SK-N-SH (cell line): ENCODE data around the gene WNT1. TPM values are rescaled to one million over a fixed set of nuclear protein-coding genes. Genes with fewer than 3 reads are reported as not detected.
A peak's percentile ranks its signal among the peaks of the same experiment; 100 is the strongest.

ENCODE experiments used
- CTCF ChIA-PET: fragments of 300-600, 350-600 bp; formaldehyde crosslinking; extraction: SDS; loops from one replicate; lab custom pipeline; 2021; lab: Yijun Ruan, JAX
- POLR2A ChIA-PET: fragments of 350-600 bp; sonication (Branson Sonifier 250); formaldehyde crosslinking; extraction: SDS; loops from one replicate; lab custom pipeline; 2020; ENCODE audit warnings: antibody characterized with exemption, inconsistent platforms; lab: Yijun Ruan, JAX
- DNase-seq: peaks from one replicate; pipeline ENCODE4 v3.0.0; 2012
- H2AFZ ChIP-seq: fragments of 200-600 bp; sonication (generic); 2 replicates; pipeline ENCODE4 v1.8.1; 2016; ENCODE audit warnings: antibody characterized with exemption, mild to moderate bottlenecking, low read depth
- H3F3A ChIP-seq: fragments of 200-600 bp; sonication (generic); replicated peaks from 2 replicates; pipeline ENCODE3; 2016; ENCODE audit warnings: antibody characterized with exemption, mild to moderate bottlenecking; ENCODE audit not compliant: insufficient read depth
- H3K27ac ChIP-seq, 2 experiments: fragments of 200-500 bp in 1 of 2; fragments of 200-600 bp in 1 of 2; sonication (Bioruptor generic) in 1 of 2; sonication (generic), shearing (Covaris generic) in 1 of 2; 2 replicates each; pipeline versions ENCODE4 v1.5.1 to v1.6.1; 2014 to 2016; ENCODE audit warnings: low read depth in 2 of 2, inconsistent platforms in 1 of 2, low read length in 1 of 2, mild to moderate bottlenecking in 1 of 2, mixed read lengths in 1 of 2
- H3K27me3 ChIP-seq: fragments of 200-600 bp; sonication (generic), shearing (Covaris generic); 2 replicates; pipeline ENCODE4 v1.6.1; 2016; ENCODE audit warnings: mixed run types; ENCODE audit not compliant: insufficient read depth
- H3K36me3 ChIP-seq, 2 experiments: fragments of 200-500 bp in 1 of 2; fragments of 200-600 bp in 1 of 2; sonication (Bioruptor generic) in 1 of 2; sonication (generic) in 1 of 2; replicated peaks in 1 of 2; 2 replicates each; pipeline versions ENCODE3 to v1.5.1; 2014 to 2016; ENCODE audit warnings: low read length in 1 of 2, mild to moderate bottlenecking in 1 of 2; ENCODE audit not compliant: insufficient read depth in 2 of 2, control insufficient read depth in 1 of 2
- H3K4me1 ChIP-seq, 2 experiments: fragments of 200-500 bp in 1 of 2; fragments of 200-600 bp in 1 of 2; sonication (Bioruptor generic) in 1 of 2; sonication (generic), shearing (Covaris generic) in 1 of 2; 2 replicates each; pipeline versions ENCODE4 v1.5.1 to v1.6.1; 2014 to 2016; ENCODE audit warnings: low read depth in 1 of 2, low read length in 1 of 2, mixed run types in 1 of 2; ENCODE audit not compliant: insufficient read depth in 2 of 2, control insufficient read depth in 1 of 2
- H3K4me2 ChIP-seq: fragments of 200-600 bp; sonication (generic), shearing (Covaris generic); 2 replicates; pipeline ENCODE4 v1.6.1; 2017; ENCODE audit warnings: mixed run types
- H3K4me3 ChIP-seq, 2 experiments: fragments of 200-500 bp in 1 of 2; fragments of 200-600 bp in 1 of 2; sonication (Bioruptor generic) in 1 of 2; sonication (generic), shearing (Covaris generic) in 1 of 2; 2 replicates each; pipeline versions ENCODE4 v1.5.1 to v1.8.1; 2014 to 2016; ENCODE audit warnings: low read depth in 2 of 2, inconsistent platforms in 1 of 2, low read length in 1 of 2, mild to moderate bottlenecking in 1 of 2, mixed read lengths in 1 of 2, moderate library complexity in 1 of 2
- H3K79me2 ChIP-seq: fragments of 200-600 bp; sonication (generic); 2 replicates; pipeline ENCODE4 v1.8.1; 2017; ENCODE audit warnings: mild to moderate bottlenecking; ENCODE audit not compliant: insufficient read depth
- H3K9ac ChIP-seq: fragments of 200-600 bp; sonication (generic); 2 replicates; pipeline ENCODE4 v1.6.1; 2017; ENCODE audit warnings: mixed run types
- H3K9me2 ChIP-seq: fragments of 200-600 bp; sonication (generic); 2 replicates; pipeline ENCODE4 v1.6.1; 2017; ENCODE audit warnings: mixed run types
- H3K9me3 ChIP-seq: fragments of 200-600 bp; sonication (generic); 2 replicates; pipeline ENCODE4 v1.6.1; 2017; ENCODE audit warnings: mixed run types, mild to moderate bottlenecking, moderate library complexity
- H4K20me1 ChIP-seq: fragments of 200-600 bp; sonication (generic); 2 replicates; pipeline ENCODE4 v1.6.1; 2017; ENCODE audit warnings: mild to moderate bottlenecking, mixed run types; ENCODE audit not compliant: insufficient read depth
- CHD2 ChIP-seq: fragments of 150-350 bp; IDR thresholded peaks from 2 replicates; pipeline ENCODE4 v1.6.1; 2018; ENCODE audit warnings: low read length; ENCODE audit not compliant: partially characterized antibody
- ELF1 ChIP-seq: IDR thresholded peaks from 2 replicates; pipeline ENCODE4 v1.4.0; 2012
- EZH2phosphoT487 ChIP-seq: fragments of 200-600 bp; sonication (generic); IDR thresholded peaks from 2 replicates; pipeline ENCODE4 v1.6.1; 2017; ENCODE audit warnings: low read depth, mixed run types, mild to moderate bottlenecking, antibody characterized with exemption, moderate library complexity, borderline replicate concordance
- FOSL2 ChIP-seq: IDR thresholded peaks from 2 replicates; pipeline ENCODE4 v1.4.0; 2012; ENCODE audit warnings: low read depth, mild to moderate bottlenecking, moderate library complexity, borderline replicate concordance
- GATA2 ChIP-seq: sonication (generic); formaldehyde crosslinking; IDR thresholded peaks from 2 replicates; pipeline ENCODE4 v1.5.0; 2020; ENCODE audit warnings: mild to moderate bottlenecking, missing genetic modification reagents
- IRF3 ChIP-seq: fragments of 150-350 bp; IDR thresholded peaks from 2 replicates; pipeline ENCODE4 v1.6.1; 2016; ENCODE audit warnings: mild to moderate bottlenecking, low read depth, low read length
- MXI1 ChIP-seq: IDR thresholded peaks from 2 replicates; pipeline ENCODE4 v1.6.1; 2012; ENCODE audit warnings: mild to moderate bottlenecking, low read depth, low read length, improper control_type of control experiment
- NFIC ChIP-seq: IDR thresholded peaks from 2 replicates; pipeline ENCODE4 v1.4.0; 2012; ENCODE audit warnings: borderline replicate concordance
- NRF1 ChIP-seq: IDR thresholded peaks from 2 replicates; pipeline ENCODE4 v1.6.1; 2012; ENCODE audit warnings: low read depth, mild to moderate bottlenecking, low read length
- RFX5 ChIP-seq: IDR thresholded peaks from 2 replicates; pipeline ENCODE4 v1.6.1; 2012; ENCODE audit warnings: mild to moderate bottlenecking, improper control_type of control experiment, low read length
- TAF1 ChIP-seq: IDR thresholded peaks from 2 replicates; pipeline ENCODE4 v1.6.1; 2012; ENCODE audit warnings: low read depth, mild to moderate bottlenecking, low read length, moderate library complexity, borderline replicate concordance
- USF2 ChIP-seq: fragments of 150-350 bp; IDR thresholded peaks from 2 replicates; pipeline ENCODE4 v1.6.1; 2017; ENCODE audit warnings: antibody characterized with exemption, low read length, low read depth, borderline replicate concordance
- YY1 ChIP-seq: IDR thresholded peaks from 2 replicates; pipeline ENCODE4 v1.4.0; 2012; ENCODE audit warnings: low read depth, mild to moderate bottlenecking
- WGBS: methylation state at CpG from one replicate; pipeline ENCODE4 v1.1.6; 2017; ENCODE audit warnings: low lambda C conversion rate; 5-methylcytosine and 5-hydroxymethylcytosine counted together
- polyA plus RNA-seq, 3 experiments: library from polyadenylated mRNA; depleted of rRNA; stranded (reverse); fragments of >200 nt; gene quantifications; 2 replicates each; pipeline ENCODE4 v1.2.3, GENCODE V29; 2012
- TF ChIP-seq, protein P1 (sequence below): IDR thresholded peaks from 2 replicates; pipeline ENCODE4; 2012

Gene WNT1
- polyA plus RNA-seq, 1 of the 3 experiments (the other 2 are of a cell fraction): not detected

DNA sequence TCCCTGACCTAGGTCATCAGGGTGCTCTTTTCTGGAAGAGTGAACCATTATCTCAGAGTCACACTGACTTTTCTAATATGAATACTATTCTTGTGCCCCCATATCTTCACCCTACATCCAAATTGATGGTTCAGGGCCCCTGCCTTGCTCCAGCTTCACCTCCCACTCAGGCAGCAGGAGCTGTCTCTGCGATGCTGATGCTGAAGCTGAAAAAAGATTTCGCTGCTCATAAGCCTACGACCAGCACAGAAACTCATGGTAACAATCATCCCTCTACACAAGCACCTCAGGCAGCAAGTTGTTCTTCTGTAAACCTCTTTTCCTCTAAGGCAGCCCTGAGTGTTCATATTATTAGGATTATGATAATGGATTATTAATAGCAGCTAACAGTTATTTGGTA lies 24.1 kb upstream of the WNT1 start:
- Histone ChIP-seq H3K27me3 (no peaks in the 10 kb centered on the region), H3K9ac (no peak overlapping the region), H3K4me3 (no peak overlapping the region), H3K9me2 (no peaks in the 10 kb centered on the region), H3K4me1 (peaks cover 7 to 16% of the 10 kb centered on the region in 2 experiments; a peak in 3 of 4 replicates), H3K9me3 (no peaks in the 10 kb centered on the region), H3K4me2 (no peak overlapping the region), H3K27ac (no peak overlapping the region), H4K20me1 (peaks cover 67% of the 10 kb centered on the region), H3F3A (peaks cover 11% of the 10 kb centered on the region), H3K36me3 (peaks cover 35 to 48% of the 10 kb centered on the region in 2 experiments), H2AFZ (no peak overlapping the region), H3K79me2 (peaks cover 83% of the 10 kb centered on the region)
- 100% methylated on average over 3 of the region's 3 CpGs for WGBS
- ChIA-PET CTCF (interaction anchor here (1.2 to 5.5 kb wide), 5 partner anchors 17 to 101 kb away, joined by 4 to 52 read pairs (median 10); partner anchors contain the start of gene WNT1), POLR2A (interaction anchor here (0.6 kb wide), 1 partner anchor 134 kb away, joined by 3 read pairs; no protein-coding TSS in a partner anchor)
- DNase-seq: no peak
- no peak for TF ChIP-seq GATA2 (CRISPR knock-in tag)
- TF ChIP-seq CHD2: no peak
- TF ChIP-seq USF2: no peak
- no peak for TF ChIP-seq YY1
- TF ChIP-seq RFX5: no peak
- TF ChIP-seq, protein P1, sequence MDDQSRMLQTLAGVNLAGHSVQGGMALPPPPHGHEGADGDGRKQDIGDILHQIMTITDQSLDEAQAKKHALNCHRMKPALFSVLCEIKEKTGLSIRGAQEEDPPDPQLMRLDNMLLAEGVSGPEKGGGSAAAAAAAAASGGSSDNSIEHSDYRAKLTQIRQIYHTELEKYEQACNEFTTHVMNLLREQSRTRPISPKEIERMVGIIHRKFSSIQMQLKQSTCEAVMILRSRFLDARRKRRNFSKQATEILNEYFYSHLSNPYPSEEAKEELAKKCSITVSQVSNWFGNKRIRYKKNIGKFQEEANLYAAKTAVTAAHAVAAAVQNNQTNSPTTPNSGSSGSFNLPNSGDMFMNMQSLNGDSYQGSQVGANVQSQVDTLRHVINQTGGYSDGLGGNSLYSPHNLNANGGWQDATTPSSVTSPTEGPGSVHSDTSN: no peak
- TF ChIP-seq EZH2phosphoT487: no peak
- TF ChIP-seq TAF1: no peak
- no peak for TF ChIP-seq FOSL2

- CTCF ChIA-PET: interaction anchor here (1.5 to 5.5 kb wide), 4 partner anchors 18 to 102 kb away, joined by 6 to 52 read pairs (median 14); partner anchors contain the start of gene WNT1
Measured at GRCh38 chr12:48954841-48955501, 23.2 kb upstream of the WNT1 start.

More at GRCh38 chr12:48954841-48955501, 23.2 kb upstream of the WNT1 start:
- Histone ChIP-seq H3K9me2 (no peaks in the 10 kb centered on the region), H3K36me3 (peaks cover 32 to 40% of the 10 kb centered on the region in 2 experiments), H3K4me1 (peaks cover 7 to 16% of the 10 kb centered on the region in 2 experiments; a peak in 3 of 4 replicates), H4K20me1 (peaks cover 59% of the 10 kb centered on the region), H3K9ac (no peak overlapping the region), H3K27ac (no peak overlapping the region), H3K4me3 (peak overlapping the region in 1 of 2 experiments; percentile 96; a peak in 1 of 4 replicates), H3K9me3 (no peaks in the 10 kb centered on the region), H3K27me3 (no peaks in the 10 kb centered on the region), H2AFZ (no peak overlapping the region), H3K4me2 (peak overlapping the region; percentile 70), H3F3A (peaks cover 11% of the 10 kb centered on the region), H3K79me2 (peaks cover 74% of the 10 kb centered on the region)
- no peak for DNase-seq
- POLR2A ChIA-PET: interaction anchor here (0.6 kb wide), 1 partner anchor 135 kb away, joined by 3 read pairs; no protein-coding TSS in a partner anchor
- no peak for TF ChIP-seq USF2
- no peak for TF ChIP-seq YY1
- no peak for TF ChIP-seq NFIC
- no peak for TF ChIP-seq IRF3
- no peak for TF ChIP-seq NRF1
- no peak for TF ChIP-seq MXI1
- TF ChIP-seq ELF1: no peak
- 97% methylated on average over 3 of the region's 3 CpGs for WGBS
